Upper lobe of right lung (tissue), 1 donor: ENCODE results near the gene SLC25A38. TPM values are rescaled to one million over a fixed set of nuclear protein-coding genes. Genes with fewer than 3 reads are reported as not detected.
A peak's percentile ranks its signal among the peaks of the same experiment; 100 is the strongest.

Experiments used
- ATAC-seq: fragments of 200-7000 bp; cut with Tn5 transposase; one replicate; pipeline ENCODE4 v1.9.1; 2020; ENCODE audit warnings: mild to moderate bottlenecking, moderate library complexity
- DNase-seq: peaks from one replicate; pipeline ENCODE4 v3.0.0-alpha.2; 2020
- H3K27ac ChIP-seq: fragments of 200-600 bp; one replicate; pipeline ENCODE4 v1.8.0; 2022
- H3K27me3 ChIP-seq: fragments of 200-600 bp; one replicate; pipeline ENCODE4 v1.8.0; 2022; ENCODE audit warnings: mild to moderate bottlenecking
- H3K36me3 ChIP-seq: fragments of 200-600 bp; one replicate; pipeline ENCODE4 v1.8.0; 2022
- H3K4me1 ChIP-seq: fragments of 200-600 bp; one replicate; pipeline ENCODE4 v1.8.0; 2022
- H3K4me3 ChIP-seq: fragments of 200-600 bp; one replicate; pipeline ENCODE4 v1.8.0; 2022; ENCODE audit warnings: mild to moderate bottlenecking
- H3K9me3 ChIP-seq: fragments of 200-600 bp; one replicate; pipeline ENCODE4 v1.8.0; 2022
- CTCF ChIP-seq: fragments of 200-600 bp; IDR thresholded peaks from one replicate; pipeline ENCODE4 v1.8.0; 2022; ENCODE audit warnings: antibody characterized with exemption
- intact Hi-C: fragments of 100-400 bp; cut with DNase I; formaldehyde crosslinking; loops from one replicate; pipeline ENCODE4 v1.11.0; 2022
- total RNA-seq: library from RNA; stranded (reverse); fragmentation: NEBNext Ultra II Directional; extraction: Animal tissue kit (Norgen Biotek cat#: 25700); gene quantifications from one replicate; pipeline ENCODE4 v1.2.1, GENCODE V29; 2021
- donor health status: DM: no; HTN: yes; CAD: no; lungs with severe emphysema.

The SLC25A38 gene
- total RNA-seq, 1 donor from 2014 or later: 27.9 TPM

- Histone ChIP-seq H3K4me3 (no peak overlapping the region), H3K4me1 (peaks cover 9% of the 10 kb centered on the region), H3K27me3 (no peaks in the 10 kb centered on the region), H3K9me3 (no peaks in the 10 kb centered on the region), H3K27ac (no peak overlapping the region), H3K36me3 (no peaks in the 10 kb centered on the region)
- DNase-seq: no peak
- no peak for TF ChIP-seq CTCF
- intact Hi-C loops: no loop called here
- peak; percentile 27 for ATAC-seq
These were observed 51.4 kb downstream of the SLC25A38 start for GRCh38 chr3:39434574-39434973.

GRCh38 chr3:39435006-39435748 is 52.0 kb downstream of the SLC25A38 start:
- H3K27ac ChIP-seq: no peak overlapping the region
- H3K4me1 ChIP-seq: peaks cover 9% of the 10 kb centered on the region
- H3K27me3 ChIP-seq: no peaks in the 10 kb centered on the region
- intact Hi-C loops: no loop called here
- no peak for ATAC-seq
- no peak overlapping the region for H3K4me3 ChIP-seq
- DNase-seq: no peak
- TF ChIP-seq CTCF: no peak
- H3K36me3 ChIP-seq: no peaks in the 10 kb centered on the region
- no peaks in the 10 kb centered on the region for H3K9me3 ChIP-seq

GRCh38 chr3:39438880-39439279 is 55.7 kb downstream of the SLC25A38 start:
- Histone ChIP-seq H3K36me3 (no peaks in the 10 kb centered on the region), H3K9me3 (no peaks in the 10 kb centered on the region)

GRCh38 chr3:39440316-39440715 is 57.1 kb downstream of the SLC25A38 start:
- H3K27me3 ChIP-seq: no peaks in the 10 kb centered on the region
- no peaks in the 10 kb centered on the region for H3K36me3 ChIP-seq
- H3K9me3 ChIP-seq: no peaks in the 10 kb centered on the region
- intact Hi-C loops: no loop called here
- DNase-seq (no peak), ATAC-seq (no peak)
- no peak overlapping the region for H3K4me3 ChIP-seq
- no peak overlapping the region for H3K27ac ChIP-seq
- no peaks in the 10 kb centered on the region for H3K4me1 ChIP-seq
- no peak for TF ChIP-seq CTCF

More at GRCh38 chr3:39438880-39439279, 55.7 kb downstream of the SLC25A38 start:
- peaks cover under 1% of the 10 kb centered on the region for H3K4me1 ChIP-seq
- intact Hi-C loops: no loop called here
- DNase-seq (no peak), ATAC-seq (no peak)
- H3K27ac ChIP-seq: no peak overlapping the region
- H3K27me3 ChIP-seq: no peaks in the 10 kb centered on the region
- no peak for TF ChIP-seq CTCF
- no peak overlapping the region for H3K4me3 ChIP-seq

GRCh38 chr3:39443530-39443929 is 60.4 kb downstream of the SLC25A38 start:
- Histone ChIP-seq H3K9me3 (no peaks in the 10 kb centered on the region), H3K4me3 (no peak overlapping the region), H3K27me3 (no peaks in the 10 kb centered on the region), H3K4me1 (no peaks in the 10 kb centered on the region), H3K27ac (no peak overlapping the region), H3K36me3 (no peaks in the 10 kb centered on the region)
- ATAC-seq (peak; percentile 46), DNase-seq (no peak)
- intact Hi-C loops: no loop called here
- TF ChIP-seq CTCF: peak; percentile 15
